Fibroblast of skin of right quadriceps (primary cell): ENCODE results near the gene PALM.
"Not testable (repeated sequence)": the region's sequence is repeated elsewhere in the genome, so short reads cannot be mapped to it uniquely, and the experiment has no call there.

ENCODE experiments used
- DNase-seq: peaks from one replicate; pipeline ENCODE4 v3.0.0-alpha.2; 2013

The PALM gene, protein sequence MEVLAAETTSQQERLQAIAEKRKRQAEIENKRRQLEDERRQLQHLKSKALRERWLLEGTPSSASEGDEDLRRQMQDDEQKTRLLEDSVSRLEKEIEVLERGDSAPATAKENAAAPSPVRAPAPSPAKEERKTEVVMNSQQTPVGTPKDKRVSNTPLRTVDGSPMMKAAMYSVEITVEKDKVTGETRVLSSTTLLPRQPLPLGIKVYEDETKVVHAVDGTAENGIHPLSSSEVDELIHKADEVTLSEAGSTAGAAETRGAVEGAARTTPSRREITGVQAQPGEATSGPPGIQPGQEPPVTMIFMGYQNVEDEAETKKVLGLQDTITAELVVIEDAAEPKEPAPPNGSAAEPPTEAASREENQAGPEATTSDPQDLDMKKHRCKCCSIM

DNA sequence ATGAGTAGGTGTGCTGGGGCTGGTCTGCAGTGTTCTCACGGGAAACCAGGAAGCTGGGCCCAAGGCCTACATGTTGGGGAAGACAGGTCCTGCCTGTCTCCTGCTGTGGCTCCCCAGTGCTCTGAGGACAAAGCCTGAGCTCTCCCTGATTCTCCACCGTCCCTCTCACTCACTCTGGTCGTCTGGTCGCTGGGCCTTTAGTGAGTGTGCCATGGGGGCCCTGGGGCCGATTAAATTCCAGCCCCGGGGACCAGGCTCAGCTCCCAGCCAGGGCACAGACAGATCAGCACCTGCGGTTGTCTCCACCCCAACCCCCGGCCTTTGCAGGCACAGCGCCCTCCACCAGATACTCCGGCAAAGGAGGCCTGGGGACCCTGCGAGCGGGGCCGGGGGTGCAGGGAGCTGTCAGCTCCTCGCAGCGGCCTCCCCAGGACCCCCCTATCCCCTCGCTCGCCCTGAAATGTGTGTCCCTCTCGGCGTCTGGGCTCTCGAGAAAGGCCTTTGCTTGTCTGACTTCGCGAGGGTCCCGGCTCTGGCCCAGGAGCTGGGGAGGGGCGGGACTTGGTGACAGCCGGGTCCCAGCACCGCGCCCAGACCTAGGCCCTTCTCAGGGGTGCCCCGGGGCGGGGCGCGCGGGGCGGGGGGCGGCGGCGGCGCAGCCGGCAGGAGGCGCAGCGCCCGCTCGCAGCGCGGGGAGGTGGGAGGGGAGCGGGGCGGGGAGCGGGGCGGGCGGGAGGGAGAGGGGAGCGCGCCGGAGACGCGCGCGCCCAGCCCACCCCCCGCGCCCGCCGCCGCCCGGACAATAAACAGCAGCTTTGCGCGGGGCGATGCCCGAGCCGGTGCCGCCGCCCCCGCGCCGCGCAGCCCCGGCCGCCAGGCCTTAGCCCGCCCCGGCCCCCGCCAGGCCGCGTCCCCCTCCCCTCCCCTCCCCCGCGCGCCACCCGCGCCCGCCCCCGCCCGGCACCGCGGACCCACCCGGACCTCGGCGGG, at the start of gene PALM:
TSS of gene PALM (plus strand) at position 782 of the 990 bp plus-strand sequence. CDS start 212 bp downstream, outside the sequence.
- no peak for DNase-seq

DNA sequence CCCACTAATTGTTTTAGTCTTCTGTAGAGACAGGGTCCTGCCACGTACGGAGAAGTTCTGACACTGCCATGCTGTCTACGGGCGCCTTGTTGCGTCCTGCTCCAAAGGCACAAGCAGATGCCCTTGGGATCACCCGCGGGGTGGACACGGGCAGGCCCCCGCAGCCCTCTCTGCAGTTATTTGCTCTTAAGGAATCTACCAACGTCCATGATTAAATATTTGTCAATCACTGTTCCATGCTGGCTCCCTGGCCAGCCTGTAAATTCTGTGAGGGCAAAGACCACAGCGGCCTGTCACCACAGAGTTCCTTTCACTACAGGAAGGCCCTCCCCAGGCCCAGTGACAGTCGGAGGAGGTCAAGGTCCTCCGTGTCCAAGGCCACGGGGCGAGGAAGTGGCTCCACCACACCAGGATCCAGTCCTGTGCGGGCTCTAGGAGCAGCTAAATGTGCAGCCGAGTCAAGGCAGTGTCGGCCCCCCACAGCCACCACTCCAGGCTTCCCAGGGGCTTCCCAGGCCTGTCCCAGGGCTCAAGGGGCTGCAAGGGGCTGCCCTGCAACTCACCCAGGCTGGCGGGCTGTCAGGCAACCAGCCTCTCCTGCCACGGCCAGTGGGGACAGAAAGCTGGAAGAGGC, 47.8 kb upstream of the PALM start:
- no peak for DNase-seq

DNA sequence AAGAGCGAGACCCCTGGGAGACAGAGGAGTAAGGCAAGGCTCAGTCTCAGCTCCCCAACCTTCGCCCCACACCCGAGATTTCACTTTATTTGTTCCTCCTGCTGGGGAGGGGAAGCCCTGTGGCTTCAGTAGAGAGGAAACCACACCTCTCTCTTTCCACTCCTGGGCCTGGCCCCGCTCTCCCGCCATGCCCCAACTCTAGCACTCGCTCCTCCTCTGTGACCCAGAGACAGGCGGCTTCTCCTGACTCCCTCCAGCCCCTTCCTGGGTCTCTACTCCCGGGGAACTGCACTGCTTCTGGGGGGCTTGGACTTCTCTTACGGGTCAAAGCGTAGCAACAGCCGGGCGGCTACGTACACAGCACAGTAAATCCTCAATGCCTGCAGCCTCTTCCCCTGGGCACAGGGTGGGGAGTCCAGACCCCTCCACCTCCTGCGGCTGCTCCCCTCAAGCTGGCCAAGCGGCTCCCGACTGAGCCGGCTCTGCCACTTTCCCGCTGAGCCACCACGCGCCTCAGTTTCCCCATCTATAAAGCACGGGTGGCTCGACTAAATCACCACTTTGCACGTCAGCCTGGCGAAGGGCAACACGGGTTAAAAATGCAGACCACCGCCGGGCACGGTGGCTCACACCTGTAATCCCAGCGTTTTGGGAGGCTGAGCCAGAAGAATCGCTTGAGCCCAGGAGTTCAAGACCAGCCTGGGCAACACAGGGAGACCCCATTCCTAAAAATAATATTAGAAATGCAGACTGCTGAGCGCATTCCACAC, 47.1 kb upstream of the PALM start:
- DNase-seq = no peak

DNA sequence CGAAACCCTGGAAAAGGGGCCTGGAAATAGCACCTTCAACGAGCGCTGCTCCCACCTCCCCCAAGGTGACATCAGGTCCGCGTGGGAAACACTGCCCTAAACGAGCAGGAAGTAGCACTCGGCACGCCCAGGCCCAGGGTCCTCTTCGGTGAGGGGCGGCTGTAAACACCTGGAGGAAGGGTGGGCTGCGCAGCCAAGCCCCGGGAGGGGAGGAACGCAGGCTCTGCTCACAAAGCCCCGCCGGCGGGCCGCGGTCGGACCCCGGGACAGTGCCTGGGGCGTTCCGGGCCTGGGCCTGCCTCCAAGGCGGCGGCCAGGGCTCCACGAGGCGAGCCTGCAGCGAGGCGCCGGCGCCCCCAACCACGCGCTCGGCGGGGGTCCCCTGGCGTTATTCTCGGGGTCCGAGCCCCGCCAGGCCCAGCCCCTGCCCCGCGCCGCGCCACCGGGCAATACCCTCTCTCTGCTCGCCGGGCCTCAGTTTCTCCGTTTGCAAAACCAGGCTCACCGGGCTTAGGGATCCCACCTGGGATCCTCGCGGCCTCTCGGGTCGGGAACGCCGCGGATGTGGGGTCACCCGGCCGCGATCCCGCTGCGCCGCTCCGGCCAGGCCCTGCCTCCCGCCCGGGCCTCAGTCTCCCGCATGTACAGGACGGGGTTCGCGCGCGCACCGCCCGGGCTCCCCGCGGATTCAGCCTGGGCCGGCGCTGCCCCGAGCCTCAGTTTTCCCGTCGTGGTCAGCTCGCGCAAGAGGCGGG, 46.4 kb upstream of the PALM start:
- DNase-seq = peak; percentile 30

DNA sequence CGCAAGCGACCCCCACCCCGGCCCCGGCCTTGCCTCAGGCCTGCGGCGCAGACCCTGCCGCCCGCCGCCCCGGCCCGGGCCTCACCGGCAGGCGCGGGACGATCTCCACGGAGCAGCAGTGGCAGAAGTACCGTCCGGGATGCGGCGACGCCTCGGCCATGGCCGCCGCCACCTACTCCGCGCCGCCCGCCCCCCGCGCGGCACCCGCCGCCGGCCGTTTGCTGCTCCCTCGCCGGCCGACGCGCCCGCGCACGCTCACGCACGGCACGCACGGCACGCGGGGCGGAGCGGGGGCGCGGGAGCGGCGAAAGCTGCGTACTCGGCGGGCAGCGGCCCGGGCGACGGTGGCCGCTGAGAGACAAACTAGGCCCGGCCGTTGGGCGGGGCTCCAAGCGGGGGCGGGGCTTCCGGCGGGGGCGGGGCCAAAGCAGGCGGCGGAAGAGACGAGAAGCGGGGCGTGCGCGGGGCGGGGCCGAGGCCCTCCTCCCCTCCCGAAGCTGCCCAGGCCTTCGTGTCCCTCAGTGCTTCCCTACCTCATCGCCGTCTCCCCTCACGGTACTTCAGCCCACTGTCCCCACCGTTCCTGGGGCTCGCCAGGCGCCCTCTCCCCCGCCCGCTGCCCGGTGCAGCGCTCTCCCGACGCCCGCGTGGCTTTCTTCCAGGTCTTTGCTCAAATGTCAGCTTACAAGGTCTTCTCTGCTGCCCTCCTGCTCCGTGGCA, 45.6 kb upstream of the PALM start, which contains the start of gene RNF126:
TSS of gene RNF126 (minus strand) at position 253 of the 720 bp plus-strand sequence. CDS start at position 160, 93 bp downstream.
- peak; percentile 94 for DNase-seq

DNA sequence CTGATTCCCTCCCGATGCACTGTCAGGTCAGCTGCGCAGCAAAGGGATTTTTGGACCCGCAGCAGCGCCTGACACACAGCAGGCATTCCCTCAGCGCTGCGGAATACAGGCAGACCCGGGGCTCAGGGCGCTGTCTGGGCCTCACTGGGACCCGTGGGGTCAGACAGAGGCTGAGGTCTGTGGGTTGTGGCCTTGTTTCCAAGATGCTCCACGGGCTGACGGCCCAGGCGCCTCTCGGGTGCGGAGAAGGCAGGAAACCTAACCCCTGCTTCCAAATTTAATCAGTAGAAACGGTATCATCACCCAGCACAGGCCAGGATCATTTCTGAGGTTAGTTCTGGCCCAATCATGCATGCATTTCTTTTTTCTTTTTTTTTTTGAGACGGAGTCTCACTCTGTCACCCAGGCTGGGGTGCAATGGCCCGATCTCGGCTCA, 45.0 kb upstream of the PALM start:
- no peak for DNase-seq

DNA sequence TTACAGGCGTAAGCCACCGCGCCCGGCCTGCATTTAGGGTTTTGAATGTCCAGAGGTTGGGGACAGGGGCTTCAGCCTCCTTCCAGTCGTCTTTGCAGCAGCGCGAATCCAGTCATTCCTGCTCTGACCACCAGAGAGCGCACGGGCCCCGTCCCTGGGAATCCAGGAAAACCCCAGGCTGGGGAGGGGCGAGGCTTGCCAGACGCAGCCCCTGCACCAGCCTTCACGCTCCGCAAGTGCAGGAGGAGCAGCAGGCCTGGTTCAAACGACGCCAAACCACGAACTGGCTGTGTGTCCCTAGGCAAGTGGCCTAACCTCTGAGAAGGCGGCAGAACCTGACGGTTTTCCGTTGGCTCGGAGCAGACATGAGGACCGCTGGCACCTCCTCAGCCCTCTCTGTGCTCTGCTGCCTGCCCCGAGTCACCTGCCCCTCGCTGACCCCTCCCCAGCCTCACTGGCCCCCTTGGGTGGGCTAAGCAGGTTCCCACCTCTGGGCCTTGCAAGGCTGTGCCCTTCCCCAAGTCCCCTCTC, 43.8 kb upstream of the PALM start:
- DNase-seq = peak; percentile 75

DNA sequence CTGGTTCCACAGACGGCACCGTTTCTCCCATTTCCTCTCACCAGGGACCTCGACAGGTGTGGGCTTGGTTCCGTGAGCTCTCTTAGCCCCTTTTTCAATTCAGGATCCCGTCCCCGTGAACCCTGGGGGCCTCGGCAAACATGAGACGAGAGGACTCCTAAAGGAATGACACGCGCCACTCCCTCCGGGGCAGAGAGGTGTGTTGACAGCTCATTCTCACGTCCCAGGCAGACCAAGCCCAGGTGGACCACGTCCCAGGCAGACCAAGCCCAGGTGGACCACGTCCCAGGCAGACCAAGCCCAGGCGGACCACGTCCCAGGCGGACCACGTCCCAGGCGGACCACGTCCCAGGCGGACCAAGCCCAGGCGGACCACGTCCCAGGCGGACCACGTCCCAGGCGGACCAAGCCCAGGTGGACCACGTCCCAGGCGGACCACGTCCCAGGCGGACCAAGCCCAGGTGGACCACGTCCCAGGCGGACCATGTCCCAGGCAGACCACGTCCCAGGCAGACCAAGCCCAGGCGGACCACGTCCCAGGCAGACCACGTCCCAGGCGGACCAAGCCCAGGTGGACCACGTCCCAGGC, 41.7 kb upstream of the PALM start:
- not testable (repeated sequence) for DNase-seq

DNA sequence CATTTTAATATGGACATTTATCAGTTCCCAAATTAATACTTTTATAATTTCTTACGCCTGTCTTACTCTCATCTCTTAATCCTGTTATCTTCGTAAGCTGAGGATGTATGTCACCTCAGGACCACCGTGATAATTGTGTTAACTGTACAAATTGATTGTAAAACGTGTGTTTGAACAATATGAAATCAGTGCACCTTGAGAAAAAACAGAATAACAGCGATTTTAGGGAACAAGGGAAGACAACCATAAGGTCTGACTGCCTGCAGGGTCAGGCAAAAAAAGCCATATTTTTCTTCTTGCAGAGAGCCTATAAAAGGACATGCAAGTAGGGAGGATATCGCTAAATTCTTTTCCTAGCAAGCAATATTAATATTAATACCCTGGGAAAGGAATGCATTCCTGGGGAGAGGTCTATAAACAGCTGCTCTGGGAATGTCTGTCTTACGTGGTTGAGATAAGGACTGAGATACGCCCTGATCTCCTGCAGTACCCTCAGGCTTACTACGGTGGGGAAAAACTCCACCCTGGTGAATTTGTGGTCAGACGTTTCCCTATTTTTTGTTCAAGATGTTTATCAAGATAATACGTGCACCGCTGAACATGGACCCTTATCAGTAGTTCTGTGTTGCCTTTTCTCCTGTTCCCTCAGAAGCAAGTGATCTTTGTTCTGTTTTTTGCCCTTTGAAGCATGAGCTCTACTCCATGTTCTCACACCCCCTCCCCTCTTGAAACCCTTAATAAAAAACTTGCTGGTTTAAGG, 39.9 kb upstream of the PALM start:
- DNase-seq = not testable (repeated sequence)

DNA sequence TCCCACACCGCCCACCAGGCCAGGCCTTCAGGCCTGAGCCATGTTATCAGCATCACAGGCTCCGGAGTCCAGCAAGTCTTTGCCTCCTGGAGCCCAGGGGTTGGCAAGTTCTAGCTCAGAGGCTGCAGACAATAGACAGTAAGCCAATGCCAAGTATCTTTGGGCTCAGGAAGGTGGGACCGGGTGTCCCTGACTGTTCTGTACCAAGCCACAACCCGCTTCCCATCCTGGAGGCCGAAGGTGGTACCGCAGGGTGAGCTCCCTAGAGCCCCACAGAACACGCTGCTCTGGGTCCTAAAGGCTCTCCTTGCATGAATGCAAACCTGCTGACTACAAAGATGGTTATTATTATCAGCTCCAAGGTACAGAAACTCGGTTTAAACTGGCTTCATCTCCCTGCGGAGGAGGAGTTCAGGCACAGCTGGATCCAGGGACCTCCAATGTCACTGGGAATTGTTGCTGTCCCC, 38.1 kb upstream of the PALM start:
- no peak for DNase-seq

DNA sequence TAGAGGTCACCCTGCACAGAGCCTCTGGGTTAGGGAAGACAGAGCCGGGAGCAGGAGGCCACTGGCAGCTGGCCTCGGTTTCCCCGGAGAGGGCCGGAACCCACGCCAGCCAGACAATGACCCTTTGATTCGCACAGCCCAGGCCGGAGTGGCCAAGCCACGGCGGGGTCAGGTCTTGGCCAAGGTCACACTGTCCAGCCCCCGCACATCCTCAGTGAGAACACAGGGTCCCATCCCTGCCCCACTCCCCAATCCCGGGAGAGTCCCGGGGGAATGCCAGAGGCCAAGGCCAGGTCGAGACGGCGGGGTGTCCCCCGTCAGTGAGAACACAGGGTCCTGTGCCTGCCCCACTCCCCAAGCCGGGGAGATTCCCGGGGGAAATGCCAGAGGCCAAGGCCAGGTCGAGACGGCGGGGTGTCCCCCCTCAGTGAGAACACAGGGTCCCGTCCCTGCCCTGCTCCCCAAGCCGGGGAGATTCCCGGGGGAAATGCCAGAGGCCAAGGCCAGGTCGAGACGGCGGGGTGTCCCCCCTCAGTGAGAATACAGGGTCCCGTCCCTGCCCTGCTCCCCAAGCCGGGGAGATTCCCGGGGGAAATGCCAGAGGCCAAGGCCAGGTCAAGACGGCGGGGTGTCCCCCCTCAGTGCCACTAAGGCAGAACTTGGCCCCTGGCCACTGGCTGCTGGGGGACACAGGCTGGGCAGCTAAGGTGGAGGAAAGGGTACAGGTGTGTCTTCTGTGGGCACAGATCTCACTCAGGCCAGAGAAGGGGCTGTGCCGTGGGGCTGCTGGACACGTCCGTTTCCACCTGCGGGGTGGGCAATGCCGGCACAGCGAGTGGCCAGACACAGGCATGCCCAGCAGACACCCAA, 34.2 kb upstream of the PALM start:
- no peak for DNase-seq

DNA sequence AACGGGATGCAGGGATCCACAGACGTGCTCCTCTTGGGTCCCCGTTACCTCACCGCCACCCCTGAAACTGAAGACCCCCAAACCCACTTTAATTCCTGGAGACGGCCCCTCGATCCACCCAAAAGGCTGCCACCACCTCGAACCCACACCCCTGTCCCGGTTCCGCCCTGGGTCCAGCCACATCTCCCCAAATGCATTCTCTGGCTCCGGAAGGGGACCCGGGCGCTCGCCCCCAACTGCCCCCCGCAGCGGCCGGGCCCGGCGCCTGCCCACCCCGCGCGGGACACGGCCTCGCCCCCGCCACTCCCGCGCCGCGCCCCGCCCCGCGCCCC, 32.8 kb upstream of the PALM start:
- no peak for DNase-seq

DNA sequence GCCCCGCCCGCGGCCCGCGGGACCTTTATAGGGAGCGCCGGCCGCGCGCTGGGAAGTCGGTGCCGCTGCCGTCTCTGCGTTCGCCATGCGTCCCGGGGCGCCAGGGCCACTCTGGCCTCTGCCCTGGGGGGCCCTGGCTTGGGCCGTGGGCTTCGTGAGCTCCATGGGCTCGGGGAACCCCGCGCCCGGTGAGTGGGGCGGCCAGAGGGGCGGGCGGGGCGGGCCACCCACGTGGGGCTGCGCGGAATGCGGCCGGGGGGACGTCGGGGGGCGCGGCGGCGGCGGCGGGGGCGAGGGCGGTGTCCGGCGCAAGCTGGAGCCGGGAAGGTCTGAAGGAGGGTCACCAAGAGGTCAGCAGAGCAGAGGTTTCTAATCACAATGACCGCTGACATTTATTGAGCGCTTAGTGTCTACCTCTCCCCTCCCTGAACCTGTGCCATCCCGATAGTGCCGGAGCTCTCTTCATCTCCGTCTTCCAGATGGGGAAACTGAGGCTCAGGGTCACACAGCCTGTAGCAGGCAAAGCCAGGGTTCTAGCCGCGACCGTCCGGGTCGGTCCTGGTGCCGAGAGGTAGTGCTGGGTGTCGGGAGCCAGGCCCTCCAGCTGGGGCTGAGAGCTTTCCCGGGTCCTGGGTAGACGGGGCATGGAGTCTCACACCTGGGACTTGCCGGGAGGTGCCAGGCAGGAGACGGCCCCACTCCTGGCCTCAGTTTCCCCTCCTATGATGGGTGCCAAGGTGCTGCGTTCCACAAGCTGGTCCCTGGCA, 32.2 kb upstream of the PALM start, which contains the start of gene FSTL3:
TSS of gene FSTL3 (plus strand) at position 54 of the 767 bp plus-strand sequence. CDS start at position 86, 32 bp downstream.
- DNase-seq = no peak

DNA sequence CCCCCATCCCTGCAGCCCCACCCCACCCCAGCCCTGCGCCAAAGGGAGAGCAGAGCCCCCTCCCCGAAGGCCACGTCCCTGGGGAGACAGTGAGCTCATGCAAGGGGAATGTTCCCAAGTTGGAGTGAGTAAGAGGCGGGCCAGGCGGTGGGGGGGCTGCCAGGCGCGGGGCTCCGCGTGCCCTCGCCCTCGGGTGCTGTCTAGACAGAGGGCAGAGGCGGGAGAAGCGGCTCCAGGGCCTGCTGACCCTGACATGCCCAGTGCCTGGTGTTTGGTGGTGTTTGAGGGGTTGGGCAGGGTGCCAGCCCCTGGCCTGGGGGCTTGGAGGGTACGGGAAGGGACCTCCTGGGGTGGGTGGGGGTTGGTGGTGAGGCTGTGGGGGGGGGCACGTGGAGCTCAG, 31.5 kb upstream of the PALM start:
- DNase-seq = peak; percentile 87

DNA sequence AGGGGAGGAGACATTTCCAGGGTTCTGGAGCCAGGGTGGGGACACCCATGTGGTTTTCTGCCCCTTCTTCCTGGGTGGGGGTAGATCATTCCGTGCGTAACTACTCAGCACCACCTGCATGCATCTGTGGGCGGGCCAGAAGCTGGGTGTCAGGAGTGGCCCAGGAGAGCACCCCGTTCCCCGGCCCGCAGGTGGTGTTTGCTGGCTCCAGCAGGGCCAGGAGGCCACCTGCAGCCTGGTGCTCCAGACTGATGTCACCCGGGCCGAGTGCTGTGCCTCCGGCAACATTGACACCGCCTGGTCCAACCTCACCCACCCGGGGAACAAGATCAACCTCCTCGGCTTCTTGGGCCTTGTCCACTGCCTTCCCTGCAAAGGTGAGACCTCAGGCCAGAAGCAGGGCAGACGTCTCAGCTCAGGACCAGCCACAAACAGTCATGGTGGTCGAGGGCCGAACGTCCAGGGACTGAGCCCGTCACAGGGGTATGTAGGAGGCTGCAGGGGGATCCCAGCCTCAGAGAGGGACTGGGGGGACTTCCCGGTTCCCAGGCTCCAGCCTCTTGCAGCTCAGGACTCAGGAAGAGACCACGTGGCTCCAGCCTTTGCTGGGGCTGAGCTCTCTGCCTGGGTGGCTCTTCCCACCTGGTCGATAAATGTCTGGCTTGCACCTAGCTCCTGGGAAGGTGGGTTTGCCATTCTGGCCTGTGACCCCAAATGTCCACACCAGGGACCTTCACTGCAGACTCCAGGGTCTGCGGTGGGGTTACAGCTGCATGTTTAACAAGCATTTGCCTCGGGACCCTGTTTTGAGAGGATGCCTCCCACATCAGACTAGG, 30.9 kb upstream of the PALM start:
- DNase-seq = no peak

DNA sequence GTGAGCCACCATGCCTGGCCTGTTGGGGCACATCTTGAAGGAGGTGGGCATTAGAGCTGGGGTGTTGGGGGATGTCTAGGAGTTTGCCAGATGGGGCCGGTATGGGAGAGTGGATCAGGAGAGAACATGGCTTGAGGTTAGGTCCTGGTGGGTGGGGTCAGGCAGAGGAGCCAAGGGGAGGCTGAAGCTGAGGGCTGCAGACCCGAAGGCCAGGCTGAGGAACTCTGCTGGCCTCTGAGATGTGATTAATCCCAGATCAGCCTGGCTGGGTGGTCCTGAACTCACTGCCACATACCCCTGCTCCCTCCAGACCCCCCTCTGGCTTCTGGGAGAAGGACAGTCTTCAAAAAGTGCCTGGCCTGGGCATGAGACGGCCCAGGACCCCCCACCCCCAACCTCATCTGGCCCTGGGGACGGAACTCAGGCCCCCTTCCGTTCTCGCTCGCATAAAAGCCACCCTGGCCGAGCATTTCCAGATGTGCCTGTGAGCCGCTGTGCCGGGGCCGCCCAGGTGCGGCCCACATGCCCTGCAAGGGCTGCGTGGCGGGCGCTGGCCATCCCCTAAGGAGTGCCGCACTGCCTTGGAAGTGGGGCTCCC, 29.8 kb upstream of the PALM start:
- no peak for DNase-seq
